PC-9 (cell line): Measurements from ENCODE around the gene XPO1.
"Not testable (repeated sequence)": the region's sequence is repeated elsewhere in the genome, so short reads cannot be mapped to it uniquely, and the experiment has no call there.

Experiments
- EZH2 ChIP-seq: fragments of 200-600 bp; sonication (generic); IDR thresholded peaks from 2 replicates; pipeline ENCODE4 v1.8.0; 2017; ENCODE audit warnings: antibody characterized with exemption, low read depth
- TF ChIP-seq, protein P1 (sequence below): fragments of 200-600 bp; sonication (generic); conservative IDR thresholded peaks from 2 replicates; pipeline ENCODE4 v1.6.1; 2017; ENCODE audit warnings: mixed run types, antibody characterized with exemption, mild to moderate bottlenecking, moderate library complexity

DNA sequence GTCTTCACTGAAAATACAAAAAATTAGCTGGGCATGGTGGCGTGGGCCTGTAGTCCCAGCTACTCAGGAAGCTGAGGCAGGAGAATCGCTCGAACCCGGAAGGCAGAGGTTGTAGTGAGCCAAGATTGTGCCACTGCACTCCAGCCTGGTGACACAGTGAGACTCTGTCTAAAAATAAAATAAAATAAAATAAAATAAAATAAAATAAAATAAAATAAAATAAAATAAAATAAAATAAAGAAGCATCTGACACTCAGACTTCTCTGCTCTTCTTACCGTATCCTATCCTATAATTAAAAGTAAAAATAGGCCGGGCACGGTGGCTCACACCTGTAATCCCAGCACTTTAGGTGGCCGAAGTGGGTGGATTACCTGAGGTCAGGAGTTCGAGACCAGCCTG lies 46.2 kb upstream of the XPO1 start:
- TF ChIP-seq, protein P1, sequence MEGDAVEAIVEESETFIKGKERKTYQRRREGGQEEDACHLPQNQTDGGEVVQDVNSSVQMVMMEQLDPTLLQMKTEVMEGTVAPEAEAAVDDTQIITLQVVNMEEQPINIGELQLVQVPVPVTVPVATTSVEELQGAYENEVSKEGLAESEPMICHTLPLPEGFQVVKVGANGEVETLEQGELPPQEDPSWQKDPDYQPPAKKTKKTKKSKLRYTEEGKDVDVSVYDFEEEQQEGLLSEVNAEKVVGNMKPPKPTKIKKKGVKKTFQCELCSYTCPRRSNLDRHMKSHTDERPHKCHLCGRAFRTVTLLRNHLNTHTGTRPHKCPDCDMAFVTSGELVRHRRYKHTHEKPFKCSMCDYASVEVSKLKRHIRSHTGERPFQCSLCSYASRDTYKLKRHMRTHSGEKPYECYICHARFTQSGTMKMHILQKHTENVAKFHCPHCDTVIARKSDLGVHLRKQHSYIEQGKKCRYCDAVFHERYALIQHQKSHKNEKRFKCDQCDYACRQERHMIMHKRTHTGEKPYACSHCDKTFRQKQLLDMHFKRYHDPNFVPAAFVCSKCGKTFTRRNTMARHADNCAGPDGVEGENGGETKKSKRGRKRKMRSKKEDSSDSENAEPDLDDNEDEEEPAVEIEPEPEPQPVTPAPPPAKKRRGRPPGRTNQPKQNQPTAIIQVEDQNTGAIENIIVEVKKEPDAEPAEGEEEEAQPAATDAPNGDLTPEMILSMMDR: not testable (repeated sequence)
- not testable (repeated sequence) for TF ChIP-seq EZH2
